T-cell (primary cell): Measurements from ENCODE around the gene ERI3. TPM values are rescaled to one million over a fixed set of nuclear protein-coding genes. Genes with fewer than 3 reads are reported as not detected.

ENCODE experiments used
- ATAC-seq, 4 experiments: fragments of 200-7000 bp in 3 of 4; fragments of 150-1000 bp in 1 of 4; cut with Tn5 transposase; replicated peaks in 1 of 4; 1 replicate in 3 of 4; 2 replicates in 1 of 4; pipeline ENCODE4 v1.10.0; 2021; ENCODE audit warnings: moderate library complexity in 3 of 4, mild to moderate bottlenecking in 2 of 4, moderate number of reproducible peaks in 1 of 4
- CTCF ChIA-PET, 2 donors: fragments of 300-600 bp; sonication (Branson Sonifier 250); formaldehyde crosslinking; loops; one replicate each; lab custom pipeline; 2022; ENCODE audit warnings: antibody characterized with exemption in 2 of 2; lab: Charles Lee
- POLR2A ChIA-PET, 2 donors: fragments of 300-600 bp; sonication (Branson Sonifier 250); formaldehyde crosslinking; loops; one replicate each; lab custom pipeline; 2022; ENCODE audit warnings: antibody characterized with exemption in 2 of 2; lab: Charles Lee
- DNase-seq, 35 experiments: peaks; one replicate each; pipeline versions ENCODE4 v3.0.0 to v3.0.0-alpha.2; 2013 to 2023
- H3K27ac ChIP-seq: one replicate; pipeline ENCODE4 v1.5.1; 2013; ENCODE audit warnings: low read length
- H3K27me3 ChIP-seq, 2 experiments: replicated peaks in 1 of 2; 1 replicate in 1 of 2; 2 replicates in 1 of 2; pipeline versions ENCODE4 v1.6.1 to v1.7.0; 2013; ENCODE audit warnings: low read length in 1 of 2, mixed read lengths in 1 of 2; ENCODE audit not compliant: control insufficient read depth in 2 of 2, insufficient read depth in 2 of 2; ENCODE audit errors: extremely low read depth in 1 of 2
- H3K36me3 ChIP-seq, 2 donors: 1 replicate in 1 of 2; 2 replicates in 1 of 2; pipeline versions ENCODE4 v1.6.1 to v1.7.0; 2013; ENCODE audit warnings: low read length in 1 of 2; ENCODE audit not compliant: control insufficient read depth in 2 of 2, insufficient read depth in 1 of 2; ENCODE audit errors: extremely low read depth in 1 of 2
- H3K4me1 ChIP-seq, 2 experiments: 1 replicate in 1 of 2; 2 replicates in 1 of 2; pipeline versions ENCODE4 v1.6.1 to v1.7.0; 2013; ENCODE audit warnings: low read length in 2 of 2, mixed read lengths in 1 of 2; ENCODE audit not compliant: insufficient read depth in 2 of 2, control insufficient read depth in 1 of 2; ENCODE audit errors: extremely low read depth in 1 of 2
- H3K4me3 ChIP-seq, 2 donors: 1 replicate in 1 of 2; 2 replicates in 1 of 2; pipeline versions ENCODE4 v1.5.1 to v1.7.0; 2013; ENCODE audit warnings: mild to moderate bottlenecking in 2 of 2, low read length in 1 of 2, moderate library complexity in 1 of 2; ENCODE audit not compliant: control insufficient read depth in 1 of 2; ENCODE audit errors: extremely low read depth in 1 of 2
- H3K9me3 ChIP-seq: 2 replicates; pipeline ENCODE4 v1.7.0; 2013
- H3K27ac Mint-ChIP-seq, 2 donors: one replicate each; pipeline ENCODE4 v1.8.0; 2020 to 2021; ENCODE audit warnings: mild to moderate bottlenecking in 2 of 2, mixed read lengths in 2 of 2
- H3K27me3 Mint-ChIP-seq, 2 donors: one replicate each; pipeline ENCODE4 v1.8.0; 2021 to 2022; ENCODE audit warnings: mixed read lengths in 2 of 2
- H3K36me3 Mint-ChIP-seq: one replicate; pipeline ENCODE4 v1.8.0; 2021; ENCODE audit warnings: mixed read lengths
- H3K4me1 Mint-ChIP-seq, 3 donors: one replicate each; pipeline ENCODE4 v1.8.0; 2020 to 2022; ENCODE audit warnings: mixed read lengths in 3 of 3, mild to moderate bottlenecking in 1 of 3
- H3K4me3 Mint-ChIP-seq, 3 donors: one replicate each; pipeline ENCODE4 v1.8.0; 2020 to 2022; ENCODE audit warnings: mild to moderate bottlenecking in 3 of 3, mixed read lengths in 3 of 3, moderate library complexity in 3 of 3
- H3K9me3 Mint-ChIP-seq, 3 donors: one replicate each; pipeline ENCODE4 v1.8.0; 2020 to 2022; ENCODE audit warnings: mixed read lengths in 3 of 3
- WGBS: methylation state at CpG from one replicate; pipeline ENCODE4 v1.1.5; 2013; ENCODE audit warnings: missing lambda C conversion rate; ENCODE audit not compliant: insufficient coverage; 5-methylcytosine and 5-hydroxymethylcytosine counted together
- total RNA-seq, 35 experiments: library from RNA in 6 of 35; stranded (reverse) in 6 of 35; fragments of 120-200 nt in 1 of 35; gene quantifications; one replicate each; pipeline versions ENCODE4 v1.2.1 to v1.2.4 and lab custom pipeline; 2013 to 2026

The ERI3 gene
- total RNA-seq, 5 donors from 2014 or later (not counting 1 experiment from before 2014, with no cell fraction given) = 29.3 to 39.4 (median 33.0) TPM

- Histone ChIP-seq H3K9me3 (no peaks in the 10 kb centered on the region), H3K4me3 (no peak overlapping the region), H3K4me1 (peaks cover 4 to 15% of the 10 kb centered on the region in 2 experiments), H3K27ac (no peak overlapping the region), H3K27me3 (no peaks in the 10 kb centered on the region), H3K36me3 (peaks cover 0 to 5% of the 10 kb centered on the region in 2 donors)
- ChIA-PET POLR2A (interaction anchor here (0.5 to 0.6 kb wide), 2 partner anchors 23 to 1894 kb away, joined by 3 read pairs; no protein-coding TSS in a partner anchor), CTCF (no interaction called here)
- no peak for ATAC-seq
- Mint-ChIP-seq H3K4me1 (peaks cover 44 to 54% (median 47%) of the 10 kb centered on the region in 3 donors), H3K36me3 (peaks cover 4% of the 10 kb centered on the region), H3K27ac (peak overlapping the region in 1 of 2 donors; percentile 48), H3K27me3 (no peaks in the 10 kb centered on the region), H3K9me3 (no peaks in the 10 kb centered on the region), H3K4me3 (peak overlapping the region; percentile 80 to 89 (median 86))
- DNase-seq = no peak
- 83% methylated on average over 1 of the region's 1 CpG for WGBS
Measured at GRCh38 chr1:44353604-44354003, 1.5 kb downstream of the ERI3 start.

GRCh38 chr1:44351289-44351688 is 3.8 kb downstream of the ERI3 start:
- ChIA-PET CTCF (no interaction called here), POLR2A (no interaction called here)
- no peak for ATAC-seq
- Mint-ChIP-seq H3K9me3 (no peaks in the 10 kb centered on the region), H3K27ac (no peak overlapping the region), H3K36me3 (peaks cover 7% of the 10 kb centered on the region), H3K4me3 (no peak overlapping the region), H3K27me3 (no peaks in the 10 kb centered on the region), H3K4me1 (peaks cover 52 to 65% (median 65%) of the 10 kb centered on the region in 3 donors)
- peaks cover 0 to 5% of the 10 kb centered on the region in 2 donors for H3K36me3 ChIP-seq
- no peak for DNase-seq
- no peaks in the 10 kb centered on the region for H3K9me3 ChIP-seq
- peaks cover 4 to 15% of the 10 kb centered on the region in 2 experiments for H3K4me1 ChIP-seq
- H3K27me3 ChIP-seq = no peaks in the 10 kb centered on the region
- 90% methylated on average over 2 of the region's 2 CpGs for WGBS
- no peak overlapping the region for H3K4me3 ChIP-seq
- no peak overlapping the region for H3K27ac ChIP-seq

GRCh38 chr1:44348061-44348485 is 7.0 kb downstream of the ERI3 start:
- H3K27me3 ChIP-seq = no peaks in the 10 kb centered on the region
- POLR2A ChIA-PET = no interaction called here
- peaks cover 7% of the 10 kb centered on the region for H3K36me3 Mint-ChIP-seq
- no peaks in the 10 kb centered on the region for H3K27me3 Mint-ChIP-seq
- H3K4me1 ChIP-seq = no peaks in the 10 kb centered on the region
- H3K9me3 ChIP-seq = no peaks in the 10 kb centered on the region
- peaks cover 0 to 5% of the 10 kb centered on the region in 2 donors for H3K36me3 ChIP-seq
- CTCF ChIA-PET = interaction anchor here in 1 of 2 donors (0.7 kb wide), 1 partner anchor 16 kb away, joined by 3 read pairs; no protein-coding TSS in a partner anchor
- H3K27ac Mint-ChIP-seq = no peak overlapping the region
- DNase-seq (no peak), ATAC-seq (no peak)
- H3K4me1 Mint-ChIP-seq = peaks cover 40 to 62% (median 56%) of the 10 kb centered on the region in 3 donors
- no peak overlapping the region for H3K4me3 Mint-ChIP-seq
- no peak overlapping the region for H3K27ac ChIP-seq
- no peaks in the 10 kb centered on the region for H3K9me3 Mint-ChIP-seq
- H3K4me3 ChIP-seq = no peak overlapping the region
- whole genome bisulfite sequencing = 100% methylated on average over 2 of the region's 4 CpGs

- Mint-ChIP-seq H3K4me3 (no peak overlapping the region), H3K27me3 (no peaks in the 10 kb centered on the region), H3K36me3 (peaks cover 7% of the 10 kb centered on the region), H3K9me3 (no peaks in the 10 kb centered on the region), H3K27ac (no peak overlapping the region), H3K4me1 (peaks cover 33 to 55% (median 53%) of the 10 kb centered on the region in 3 donors)
- Histone ChIP-seq H3K4me3 (no peak overlapping the region), H3K27me3 (no peaks in the 10 kb centered on the region), H3K9me3 (no peaks in the 10 kb centered on the region), H3K4me1 (no peaks in the 10 kb centered on the region), H3K27ac (no peak overlapping the region), H3K36me3 (peaks cover 0 to 4% of the 10 kb centered on the region in 2 donors)
- ATAC-seq (no peak), DNase-seq (no peak)
- POLR2A ChIA-PET = interaction anchor here in 1 of 2 donors (0.6 kb wide), 1 partner anchor 244 kb away, joined by 3 read pairs; no protein-coding TSS in a partner anchor
- WGBS = 87% methylated on average over 2 of the region's 4 CpGs
- CTCF ChIA-PET = interaction anchor here in 1 of 2 donors (0.7 kb wide), 1 partner anchor 15 kb away, joined by 3 read pairs; no protein-coding TSS in a partner anchor
Measured at GRCh38 chr1:44347280-44347679, 7.8 kb downstream of the ERI3 start.

GRCh38 chr1:44346878-44347277 is 8.2 kb downstream of the ERI3 start:
- peaks cover 0 to 3% of the 10 kb centered on the region in 2 donors for H3K36me3 ChIP-seq
- H3K27ac Mint-ChIP-seq = no peak overlapping the region
- CTCF ChIA-PET = no interaction called here
- no peaks in the 10 kb centered on the region for H3K27me3 Mint-ChIP-seq
- H3K27me3 ChIP-seq = no peaks in the 10 kb centered on the region
- no peak overlapping the region for H3K27ac ChIP-seq
- 98% methylated on average over 4 of the region's 6 CpGs for WGBS
- peaks cover 7% of the 10 kb centered on the region for H3K36me3 Mint-ChIP-seq
- H3K9me3 ChIP-seq = no peaks in the 10 kb centered on the region
- H3K9me3 Mint-ChIP-seq = no peaks in the 10 kb centered on the region
- no peak for ATAC-seq
- H3K4me1 Mint-ChIP-seq = peaks cover 29 to 55% (median 49%) of the 10 kb centered on the region in 3 donors
- no peak overlapping the region for H3K4me3 Mint-ChIP-seq
- no peaks in the 10 kb centered on the region for H3K4me1 ChIP-seq
- POLR2A ChIA-PET = interaction anchor here in 1 of 2 donors (0.6 kb wide), 1 partner anchor 244 kb away, joined by 3 read pairs; no protein-coding TSS in a partner anchor
- no peak overlapping the region for H3K4me3 ChIP-seq
- no peak for DNase-seq

GRCh38 chr1:44346184-44346583 is 8.9 kb downstream of the ERI3 start:
- Mint-ChIP-seq H3K27ac (no peak overlapping the region), H3K36me3 (peaks cover 7% of the 10 kb centered on the region), H3K4me3 (no peak overlapping the region), H3K9me3 (no peaks in the 10 kb centered on the region), H3K27me3 (no peaks in the 10 kb centered on the region), H3K4me1 (peaks cover 25 to 54% (median 44%) of the 10 kb centered on the region in 3 donors)
- Histone ChIP-seq H3K4me3 (no peak overlapping the region), H3K27me3 (no peaks in the 10 kb centered on the region), H3K27ac (no peak overlapping the region), H3K36me3 (peaks cover 0 to 3% of the 10 kb centered on the region in 2 donors), H3K4me1 (no peaks in the 10 kb centered on the region), H3K9me3 (no peaks in the 10 kb centered on the region)
- CTCF ChIA-PET = no interaction called here
- no peak for ATAC-seq
- POLR2A ChIA-PET = no interaction called here
- no peak for DNase-seq
- 100% methylated on average over 1 of the region's 2 CpGs for WGBS
